Measurements from ENCODE around the gene ERCC1.

GRCh38 chr19:45407091-45407375, 16.7 kb downstream of the ERCC1 start:
- TF ChIP-seq CTCF (IDR thresholded peaks at IDR 0.05) (no peak), POLR2A (IDR thresholded peaks at IDR 0.05) (no peak)

Measured in adrenal gland (tissue), 5 donors.